GM23338 (cell line): ENCODE data around the gene LYZL4. TPM values are rescaled to one million over a fixed set of nuclear protein-coding genes. Genes with fewer than 3 reads are reported as not detected.
A peak's percentile ranks its signal among the peaks of the same experiment; 100 is the strongest.

Source experiments
- ATAC-seq: fragments of 200-7000 bp; cut with Tn5 transposase; 3 replicates; pipeline ENCODE4 v1.9.1; 2020
- DNase-seq: peaks from one replicate; pipeline ENCODE4 v3.0.0-alpha.2; 2015; ENCODE audit warnings: low spot score
- H2AFZ ChIP-seq: fragments of 200-600 bp; sonication (generic); 2 replicates; pipeline ENCODE4 v1.8.0; 2016; ENCODE audit warnings: antibody characterized with exemption, mild to moderate bottlenecking, moderate library complexity
- H3F3A ChIP-seq: fragments of 200-600 bp; sonication (generic); replicated peaks from 2 replicates; pipeline ENCODE4 v1.8.0; 2017; ENCODE audit warnings: antibody characterized with exemption, mixed run types, low read depth
- H3K27ac ChIP-seq: fragments of 200-600 bp; sonication (generic); 2 replicates; pipeline ENCODE4 v1.6.1; 2016; ENCODE audit warnings: low read depth
- H3K27me3 ChIP-seq: fragments of 200-600 bp; sonication (generic); 2 replicates; pipeline ENCODE4 v1.8.0; 2016; ENCODE audit warnings: mild to moderate bottlenecking, mixed run types, moderate library complexity; ENCODE audit not compliant: insufficient read depth
- H3K36me3 ChIP-seq: fragments of 200-600 bp; sonication (generic); 2 replicates; pipeline ENCODE4 v1.8.0; 2016; ENCODE audit warnings: mild to moderate bottlenecking; ENCODE audit not compliant: insufficient read depth
- H3K4me1 ChIP-seq: fragments of 200-600 bp; sonication (generic); 2 replicates; pipeline ENCODE4 v1.8.0; 2016; ENCODE audit warnings: mild to moderate bottlenecking, moderate library complexity; ENCODE audit not compliant: insufficient read depth
- H3K4me2 ChIP-seq: fragments of 200-600 bp; sonication (generic); 2 replicates; pipeline ENCODE4 v1.7.1; 2017; ENCODE audit warnings: mixed run types
- H3K4me3 ChIP-seq: fragments of 200-600 bp; sonication (generic); 2 replicates; pipeline ENCODE4 v1.6.1; 2016; ENCODE audit warnings: mixed run types
- H3K79me2 ChIP-seq: fragments of 200-600 bp; sonication (generic); replicated peaks from 2 replicates; pipeline ENCODE4 v1.8.0; 2017; ENCODE audit warnings: mild to moderate bottlenecking; ENCODE audit not compliant: insufficient read depth
- H3K9me2 ChIP-seq: fragments of 200-600 bp; sonication (generic); 2 replicates; pipeline ENCODE4 v1.8.0; 2017; ENCODE audit not compliant: insufficient read depth
- H4K20me1 ChIP-seq: fragments of 200-600 bp; sonication (generic); replicated peaks from 2 replicates; pipeline ENCODE4 v1.8.0; 2017; ENCODE audit warnings: mild to moderate bottlenecking; ENCODE audit not compliant: insufficient read depth
- H3K27ac Mint-ChIP-seq: 2 replicates; pipeline ENCODE4 v1.8.0; 2020; ENCODE audit warnings: inconsistent platforms, mild to moderate bottlenecking, moderate library complexity, mixed read lengths
- H3K27me3 Mint-ChIP-seq: 3 replicates; pipeline ENCODE4 v1.8.0; 2022; ENCODE audit warnings: low read depth, mild to moderate bottlenecking, moderate library complexity, mixed read lengths, inconsistent platforms; ENCODE audit not compliant: insufficient read depth, poor library complexity
- H3K36me3 Mint-ChIP-seq: 3 replicates; pipeline ENCODE4 v1.8.0; 2021; ENCODE audit warnings: low read depth, mild to moderate bottlenecking, inconsistent platforms, moderate library complexity, mixed read lengths
- H3K4me1 Mint-ChIP-seq: 3 replicates; pipeline ENCODE4 v1.8.0; 2020; ENCODE audit warnings: mild to moderate bottlenecking, inconsistent platforms, mixed read lengths
- H3K4me3 Mint-ChIP-seq: 3 replicates; pipeline ENCODE4 v1.8.0; 2021; ENCODE audit warnings: moderate library complexity, mild to moderate bottlenecking, inconsistent platforms, mixed read lengths
- H3K9me3 Mint-ChIP-seq: 3 replicates; pipeline ENCODE4 v1.8.0; 2020; ENCODE audit warnings: moderate library complexity, mild to moderate bottlenecking, inconsistent platforms, mixed read lengths
- JUNB ChIP-seq: IDR thresholded peaks from one replicate; pipeline ENCODE4 v1.6.1; 2016; ENCODE audit warnings: antibody characterized with exemption; ENCODE audit not compliant: unreplicated experiment
- POLR2AphosphoS5 ChIP-seq: IDR thresholded peaks from 2 replicates; pipeline ENCODE4 v1.6.1; 2016; ENCODE audit warnings: antibody characterized with exemption, low read depth
- STAT1 ChIP-seq: IDR thresholded peaks from one replicate; pipeline ENCODE4 v1.6.1; 2016; ENCODE audit warnings: antibody characterized with exemption; ENCODE audit not compliant: unreplicated experiment
- ZNF331 ChIP-seq: fragments of 250-450 bp; sonication (Bioruptor Pico); IDR thresholded peaks from 2 replicates; pipeline ENCODE4 v1.5.0; 2020; ENCODE audit warnings: low read depth, mild to moderate bottlenecking, moderate library complexity
- polyA plus RNA-seq: library from polyadenylated mRNA; unstranded; fragments of >200 nt; fragmentation: Nextera tagmentation; extraction: Ambion mirVana; gene quantifications from 2 replicates; pipeline ENCODE4 v1.2.1, GENCODE V29; 2016
- total RNA-seq: library from RNA; depleted of rRNA; stranded (reverse); fragments of >200 nt; shearing (Covaris generic); gene quantifications from 2 replicates; pipeline ENCODE4 v1.2.3, GENCODE V29; 2014
- TF ChIP-seq, protein P1 (sequence below), 2 experiments: fragments of 200-600 bp in 1 of 2; sonication (generic) in 1 of 2; conservative IDR thresholded peaks; 2 replicates each; pipeline versions ENCODE4 v1.5.1 to v1.6.1; 2016 to 2017; ENCODE audit warnings: antibody characterized with exemption in 2 of 2, low read depth in 2 of 2, mild to moderate bottlenecking in 2 of 2, moderate library complexity in 1 of 2
- TF ChIP-seq, protein P2 (sequence below): IDR thresholded peaks from 2 replicates; pipeline ENCODE4 v1.6.1; 2016; ENCODE audit warnings: antibody characterized with exemption
- TF ChIP-seq, protein P3 (sequence below): IDR thresholded peaks from one replicate; pipeline ENCODE4 v1.6.1; 2018; ENCODE audit warnings: antibody characterized with exemption; ENCODE audit not compliant: unreplicated experiment

LYZL4 gene
- total and polyA plus RNA-seq, 2 experiments from 2014 or later = not detected

GRCh38 chr3:42443292-42443691 is 32.9 kb upstream of the LYZL4 start:
- no peaks in the 10 kb centered on the region; the same call in 1 of the 2 replicates for H3K9me2 ChIP-seq
- H3K4me2 ChIP-seq = no peak overlapping the region
- H3K27ac ChIP-seq = no peak overlapping the region
- no peaks in the 10 kb centered on the region for H3K36me3 Mint-ChIP-seq
- H3K9me3 Mint-ChIP-seq = no peaks in the 10 kb centered on the region
- H3K4me3 ChIP-seq = no peak overlapping the region
- TF ChIP-seq, protein P1, sequence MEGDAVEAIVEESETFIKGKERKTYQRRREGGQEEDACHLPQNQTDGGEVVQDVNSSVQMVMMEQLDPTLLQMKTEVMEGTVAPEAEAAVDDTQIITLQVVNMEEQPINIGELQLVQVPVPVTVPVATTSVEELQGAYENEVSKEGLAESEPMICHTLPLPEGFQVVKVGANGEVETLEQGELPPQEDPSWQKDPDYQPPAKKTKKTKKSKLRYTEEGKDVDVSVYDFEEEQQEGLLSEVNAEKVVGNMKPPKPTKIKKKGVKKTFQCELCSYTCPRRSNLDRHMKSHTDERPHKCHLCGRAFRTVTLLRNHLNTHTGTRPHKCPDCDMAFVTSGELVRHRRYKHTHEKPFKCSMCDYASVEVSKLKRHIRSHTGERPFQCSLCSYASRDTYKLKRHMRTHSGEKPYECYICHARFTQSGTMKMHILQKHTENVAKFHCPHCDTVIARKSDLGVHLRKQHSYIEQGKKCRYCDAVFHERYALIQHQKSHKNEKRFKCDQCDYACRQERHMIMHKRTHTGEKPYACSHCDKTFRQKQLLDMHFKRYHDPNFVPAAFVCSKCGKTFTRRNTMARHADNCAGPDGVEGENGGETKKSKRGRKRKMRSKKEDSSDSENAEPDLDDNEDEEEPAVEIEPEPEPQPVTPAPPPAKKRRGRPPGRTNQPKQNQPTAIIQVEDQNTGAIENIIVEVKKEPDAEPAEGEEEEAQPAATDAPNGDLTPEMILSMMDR (conservative IDR thresholded peaks at IDR 0.05; ENCODE audit: low read depth in 2 of 2) = peak in 1 of 2 experiments; percentile 4; a peak in 1 of 4 replicates
- TF ChIP-seq, protein P2, sequence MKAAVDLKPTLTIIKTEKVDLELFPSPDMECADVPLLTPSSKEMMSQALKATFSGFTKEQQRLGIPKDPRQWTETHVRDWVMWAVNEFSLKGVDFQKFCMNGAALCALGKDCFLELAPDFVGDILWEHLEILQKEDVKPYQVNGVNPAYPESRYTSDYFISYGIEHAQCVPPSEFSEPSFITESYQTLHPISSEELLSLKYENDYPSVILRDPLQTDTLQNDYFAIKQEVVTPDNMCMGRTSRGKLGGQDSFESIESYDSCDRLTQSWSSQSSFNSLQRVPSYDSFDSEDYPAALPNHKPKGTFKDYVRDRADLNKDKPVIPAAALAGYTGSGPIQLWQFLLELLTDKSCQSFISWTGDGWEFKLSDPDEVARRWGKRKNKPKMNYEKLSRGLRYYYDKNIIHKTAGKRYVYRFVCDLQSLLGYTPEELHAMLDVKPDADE = no peak
- no peaks in the 10 kb centered on the region for H3K27me3 ChIP-seq
- no peak overlapping the region for H2AFZ ChIP-seq
- no peak for DNase-seq
- H3K27me3 Mint-ChIP-seq = peaks cover 15% of the 10 kb centered on the region
- H3K4me3 Mint-ChIP-seq = no peak overlapping the region
- ATAC-seq = no peak
- H3K27ac Mint-ChIP-seq = no peak overlapping the region
- H3K4me1 Mint-ChIP-seq = peaks cover 47% of the 10 kb centered on the region
- H3F3A ChIP-seq = no peaks in the 10 kb centered on the region
- no peaks in the 10 kb centered on the region for H3K79me2 ChIP-seq
- H3K4me1 ChIP-seq = peaks cover 28% of the 10 kb centered on the region
- no peaks in the 10 kb centered on the region for H4K20me1 ChIP-seq
- H3K36me3 ChIP-seq = no peaks in the 10 kb centered on the region

- no peaks in the 10 kb centered on the region for H3K9me3 Mint-ChIP-seq
- Histone ChIP-seq H3K27me3 (no peaks in the 10 kb centered on the region), H2AFZ (no peak overlapping the region), H3K9me2 (no peaks in the 10 kb centered on the region; the same call in 1 of the 2 replicates), H3K27ac (no peak overlapping the region), H3K4me3 (no peak overlapping the region), H3K36me3 (no peaks in the 10 kb centered on the region), H3K79me2 (no peaks in the 10 kb centered on the region), H3F3A (no peaks in the 10 kb centered on the region), H4K20me1 (no peaks in the 10 kb centered on the region), H3K4me1 (peaks cover 21% of the 10 kb centered on the region), H3K4me2 (no peak overlapping the region)
- DNase-seq (peak; percentile 56), ATAC-seq (peak; percentile 28)
- no peak overlapping the region for H3K27ac Mint-ChIP-seq
- peaks cover 15% of the 10 kb centered on the region for H3K27me3 Mint-ChIP-seq
- no peaks in the 10 kb centered on the region for H3K36me3 Mint-ChIP-seq
- H3K4me3 Mint-ChIP-seq = no peak overlapping the region
- TF ChIP-seq JUNB = no peak
- TF ChIP-seq, protein P1 (conservative IDR thresholded peaks at IDR 0.05; ENCODE audit: low read depth in 2 of 2) = peak; percentile 42 to 67
- peaks cover 44% of the 10 kb centered on the region for H3K4me1 Mint-ChIP-seq
These were observed 32.2 kb upstream of the LYZL4 start for GRCh38 chr3:42442640-42443039.

- Histone ChIP-seq H3K4me1 (peaks cover 20% of the 10 kb centered on the region), H3F3A (no peaks in the 10 kb centered on the region), H3K27me3 (no peaks in the 10 kb centered on the region), H4K20me1 (no peaks in the 10 kb centered on the region), H3K4me3 (no peak overlapping the region), H2AFZ (peak overlapping the region; percentile 33; the same call in 1 of the 2 replicates), H3K27ac (no peak overlapping the region), H3K9me2 (no peaks in the 10 kb centered on the region; the same call in 1 of the 2 replicates), H3K4me2 (no peak overlapping the region), H3K79me2 (no peaks in the 10 kb centered on the region), H3K36me3 (no peaks in the 10 kb centered on the region)
- Mint-ChIP-seq H3K27ac (no peak overlapping the region), H3K9me3 (no peaks in the 10 kb centered on the region), H3K4me3 (no peak overlapping the region), H3K36me3 (no peaks in the 10 kb centered on the region), H3K4me1 (peaks cover 45% of the 10 kb centered on the region), H3K27me3 (peaks cover 15% of the 10 kb centered on the region)
- DNase-seq (no peak), ATAC-seq (no peak)
- TF ChIP-seq STAT1 (no peak), ZNF331 (CRISPR knock-in tag) (no peak), POLR2AphosphoS5 (no peak)
- TF ChIP-seq, protein P1 (conservative IDR thresholded peaks at IDR 0.05; ENCODE audit: low read depth in 2 of 2) = no peak
- TF ChIP-seq, protein P3, sequence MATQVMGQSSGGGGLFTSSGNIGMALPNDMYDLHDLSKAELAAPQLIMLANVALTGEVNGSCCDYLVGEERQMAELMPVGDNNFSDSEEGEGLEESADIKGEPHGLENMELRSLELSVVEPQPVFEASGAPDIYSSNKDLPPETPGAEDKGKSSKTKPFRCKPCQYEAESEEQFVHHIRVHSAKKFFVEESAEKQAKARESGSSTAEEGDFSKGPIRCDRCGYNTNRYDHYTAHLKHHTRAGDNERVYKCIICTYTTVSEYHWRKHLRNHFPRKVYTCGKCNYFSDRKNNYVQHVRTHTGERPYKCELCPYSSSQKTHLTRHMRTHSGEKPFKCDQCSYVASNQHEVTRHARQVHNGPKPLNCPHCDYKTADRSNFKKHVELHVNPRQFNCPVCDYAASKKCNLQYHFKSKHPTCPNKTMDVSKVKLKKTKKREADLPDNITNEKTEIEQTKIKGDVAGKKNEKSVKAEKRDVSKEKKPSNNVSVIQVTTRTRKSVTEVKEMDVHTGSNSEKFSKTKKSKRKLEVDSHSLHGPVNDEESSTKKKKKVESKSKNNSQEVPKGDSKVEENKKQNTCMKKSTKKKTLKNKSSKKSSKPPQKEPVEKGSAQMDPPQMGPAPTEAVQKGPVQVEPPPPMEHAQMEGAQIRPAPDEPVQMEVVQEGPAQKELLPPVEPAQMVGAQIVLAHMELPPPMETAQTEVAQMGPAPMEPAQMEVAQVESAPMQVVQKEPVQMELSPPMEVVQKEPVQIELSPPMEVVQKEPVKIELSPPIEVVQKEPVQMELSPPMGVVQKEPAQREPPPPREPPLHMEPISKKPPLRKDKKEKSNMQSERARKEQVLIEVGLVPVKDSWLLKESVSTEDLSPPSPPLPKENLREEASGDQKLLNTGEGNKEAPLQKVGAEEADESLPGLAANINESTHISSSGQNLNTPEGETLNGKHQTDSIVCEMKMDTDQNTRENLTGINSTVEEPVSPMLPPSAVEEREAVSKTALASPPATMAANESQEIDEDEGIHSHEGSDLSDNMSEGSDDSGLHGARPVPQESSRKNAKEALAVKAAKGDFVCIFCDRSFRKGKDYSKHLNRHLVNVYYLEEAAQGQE = no peak
These were observed 31.4 kb upstream of the LYZL4 start for GRCh38 chr3:42441791-42442190.
